ENCODE results near the gene MEDAG. TPM values are rescaled to one million over a fixed set of nuclear protein-coding genes. Genes with fewer than 3 reads are reported as not detected.
"Not testable (repeated sequence)": the region's sequence is repeated elsewhere in the genome, so short reads cannot be mapped to it uniquely, and the experiment has no call there.

Gene MEDAG
- total RNA-seq, 1 donor from 2014 or later, result 6.6 TPM

DNA sequence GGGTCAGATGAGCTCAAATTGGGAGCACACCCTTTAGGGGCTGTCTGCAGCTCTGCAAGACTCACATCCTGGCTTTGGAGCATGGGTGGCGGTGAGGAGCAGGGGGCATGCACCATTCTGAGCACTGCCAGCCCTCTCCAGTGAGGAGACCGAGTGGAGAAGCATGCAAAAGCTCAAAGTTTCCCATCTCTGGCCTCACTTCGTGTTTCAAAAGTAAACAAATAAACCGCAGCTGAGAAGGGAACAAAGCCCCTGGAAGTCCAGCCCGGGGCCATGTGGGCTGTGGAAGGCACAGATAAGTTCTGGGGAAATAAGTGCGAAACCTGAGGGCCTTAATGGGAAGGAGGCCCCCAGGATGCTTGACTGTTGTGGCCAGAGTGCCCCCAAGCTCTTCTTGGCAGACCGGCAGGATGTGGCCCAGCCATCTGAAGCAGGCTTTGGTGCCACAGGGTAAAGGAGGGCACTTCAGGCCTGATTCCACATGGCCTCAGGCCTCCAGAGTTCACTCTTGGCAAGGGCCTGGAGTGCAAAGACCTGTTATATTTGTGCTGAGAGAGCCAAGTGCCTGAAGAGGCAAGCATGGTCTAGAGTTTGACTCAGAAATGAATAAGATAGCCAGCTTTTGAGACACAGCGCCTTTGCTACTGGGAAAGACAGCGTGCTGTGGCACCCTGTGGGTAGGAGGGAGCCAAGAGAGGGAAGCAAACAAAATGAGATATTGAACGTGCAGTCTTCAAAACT, 1.2 kb downstream of the MEDAG start:
- no peak for DNase-seq (ENCODE audit: low spot score)

DNA sequence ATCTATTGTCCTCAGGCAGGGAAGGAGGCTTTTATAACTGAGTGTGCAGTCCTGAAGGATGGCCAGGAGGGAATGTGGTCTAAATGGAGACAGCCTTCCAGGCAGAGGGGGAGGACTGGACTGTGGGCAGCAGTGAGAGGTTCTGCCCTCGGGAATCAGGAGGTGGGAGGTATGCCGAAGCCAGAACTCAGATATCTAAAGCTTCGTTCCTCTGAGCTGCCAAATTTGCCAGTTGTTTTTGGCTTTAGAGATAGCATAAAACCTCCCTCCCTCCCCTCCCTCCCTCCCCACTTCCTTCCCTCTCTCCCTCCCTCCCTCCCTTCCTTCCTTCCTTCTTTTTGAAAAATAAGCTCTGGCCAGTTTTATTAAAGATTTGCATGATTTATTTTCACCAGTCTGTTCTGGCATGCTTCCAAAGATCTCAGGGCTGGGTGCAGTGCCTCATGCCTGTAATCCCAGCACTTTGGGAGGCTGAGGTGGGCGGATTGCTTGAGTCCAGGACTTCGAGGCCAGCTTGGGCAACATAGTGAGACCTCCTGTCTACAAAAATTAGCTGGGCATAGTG, 2.4 kb downstream of the MEDAG start:
- no peak for DNase-seq (ENCODE audit: low spot score)

DNA sequence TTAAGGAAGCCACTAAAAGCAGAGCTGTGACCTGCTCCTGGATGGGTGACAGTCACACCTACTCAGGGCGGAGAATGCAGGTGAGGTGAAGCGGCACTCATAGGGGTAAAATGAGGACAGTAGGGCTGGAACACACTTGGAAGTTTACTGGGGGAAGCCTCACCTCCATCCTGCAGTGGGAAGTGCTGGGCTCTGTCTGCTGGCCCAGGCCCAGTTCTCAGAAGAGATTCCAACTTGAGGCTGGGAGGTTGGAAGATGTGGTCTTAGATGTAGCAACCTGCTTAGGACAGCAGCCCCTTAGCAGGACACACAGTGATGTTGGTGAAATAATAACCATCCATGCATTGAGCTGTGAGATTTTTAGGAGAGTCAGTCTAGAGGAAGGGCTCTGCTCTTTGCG, 4.6 kb downstream of the MEDAG start:
- DNase-seq (ENCODE audit: low spot score), result no peak

DNA sequence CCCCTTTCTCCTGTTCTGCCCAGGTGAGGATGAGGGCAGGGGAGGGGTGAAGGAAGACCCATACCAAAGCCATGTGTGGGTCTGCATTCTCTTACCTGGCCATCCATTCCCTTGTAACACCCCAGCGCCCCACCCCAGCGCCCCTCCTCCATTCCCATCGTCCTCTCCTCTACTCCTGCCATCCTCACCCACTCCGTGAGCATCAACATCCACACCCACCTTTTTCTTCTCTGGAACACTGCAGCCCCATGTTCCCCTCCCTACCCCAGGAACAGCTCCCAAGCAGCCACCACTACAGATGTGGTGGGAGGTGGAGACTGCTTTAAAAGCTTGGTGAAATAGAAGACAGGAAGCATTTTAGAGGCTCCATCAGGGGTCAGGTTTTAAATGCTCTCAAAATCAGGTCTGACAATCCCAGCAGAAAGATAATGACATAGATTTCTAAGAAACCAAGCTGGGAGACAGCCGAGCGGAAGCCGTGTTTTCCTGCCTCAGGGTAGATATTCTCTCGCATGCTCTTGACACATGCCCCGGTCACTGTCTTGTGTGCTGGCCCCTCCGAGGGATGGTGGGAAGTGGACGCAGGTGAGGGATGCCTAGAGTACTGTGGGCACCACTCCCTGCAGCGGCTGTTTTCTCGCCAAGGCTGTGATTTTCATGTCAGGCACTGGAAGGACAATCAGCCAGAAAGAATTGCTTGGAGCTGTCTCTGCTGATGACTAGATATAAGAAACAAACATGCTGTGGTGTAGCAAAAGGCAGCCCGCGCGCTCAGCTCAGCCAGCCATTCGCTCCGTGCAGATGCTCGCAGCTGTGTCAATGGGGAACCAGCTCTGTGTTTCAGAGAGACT, 9.8 kb downstream of the MEDAG start:
- no peak for DNase-seq (ENCODE audit: low spot score)

DNA sequence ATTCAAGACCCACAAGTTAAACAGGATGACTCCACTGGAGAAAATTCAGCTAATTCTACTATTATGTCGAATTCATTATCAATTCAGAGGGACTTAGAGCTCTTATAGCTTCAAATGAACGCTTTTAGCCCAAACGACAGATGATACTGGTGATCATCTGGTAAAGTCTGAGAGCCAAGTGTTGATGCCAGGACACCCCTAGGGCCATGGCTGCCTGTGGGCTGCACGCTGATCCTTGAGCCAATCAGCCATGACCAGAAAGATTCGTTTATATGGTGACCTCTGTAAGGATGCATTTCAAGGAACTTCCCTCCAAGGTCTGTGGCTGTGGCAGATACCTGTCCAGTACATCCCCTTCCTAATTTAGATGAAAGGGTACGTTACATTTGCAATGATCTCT, 10.9 kb downstream of the MEDAG start:
- no peak for DNase-seq (ENCODE audit: low spot score)

DNA sequence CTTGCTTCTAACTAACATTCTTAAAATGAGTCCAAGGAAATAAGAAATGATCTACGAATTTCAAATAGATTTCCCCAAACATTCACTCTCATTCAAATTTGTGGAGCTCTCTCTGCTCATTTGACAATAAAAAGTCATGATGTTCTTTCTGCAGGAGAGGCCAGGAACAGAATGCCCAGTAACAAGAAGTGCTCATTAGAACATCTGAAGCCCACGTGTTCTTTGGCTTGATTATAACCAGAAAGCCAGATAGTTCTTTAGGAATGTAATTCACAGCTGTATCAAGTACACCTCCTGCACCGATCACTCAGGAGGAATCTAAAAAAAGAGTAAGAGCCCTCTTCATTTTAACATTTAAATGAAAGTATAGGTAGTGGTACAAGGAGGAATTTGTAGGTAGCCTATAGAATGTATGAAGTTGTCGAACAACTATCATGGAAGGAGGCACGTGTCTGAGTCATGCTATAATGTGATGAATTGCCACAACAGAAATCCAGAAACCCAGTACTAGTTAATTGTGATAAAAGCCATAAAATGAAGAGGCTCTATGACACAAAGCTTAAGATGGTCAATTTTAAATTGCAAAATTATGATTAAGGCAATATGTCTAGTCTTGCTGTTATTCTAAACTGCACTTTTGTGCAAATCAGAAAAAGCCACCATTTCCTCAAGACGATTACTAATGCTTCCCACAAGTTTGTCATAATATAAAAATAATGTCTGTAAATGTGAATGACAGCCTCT, 12.8 kb downstream of the MEDAG start:
- DNase-seq (ENCODE audit: low spot score), result no peak

DNA sequence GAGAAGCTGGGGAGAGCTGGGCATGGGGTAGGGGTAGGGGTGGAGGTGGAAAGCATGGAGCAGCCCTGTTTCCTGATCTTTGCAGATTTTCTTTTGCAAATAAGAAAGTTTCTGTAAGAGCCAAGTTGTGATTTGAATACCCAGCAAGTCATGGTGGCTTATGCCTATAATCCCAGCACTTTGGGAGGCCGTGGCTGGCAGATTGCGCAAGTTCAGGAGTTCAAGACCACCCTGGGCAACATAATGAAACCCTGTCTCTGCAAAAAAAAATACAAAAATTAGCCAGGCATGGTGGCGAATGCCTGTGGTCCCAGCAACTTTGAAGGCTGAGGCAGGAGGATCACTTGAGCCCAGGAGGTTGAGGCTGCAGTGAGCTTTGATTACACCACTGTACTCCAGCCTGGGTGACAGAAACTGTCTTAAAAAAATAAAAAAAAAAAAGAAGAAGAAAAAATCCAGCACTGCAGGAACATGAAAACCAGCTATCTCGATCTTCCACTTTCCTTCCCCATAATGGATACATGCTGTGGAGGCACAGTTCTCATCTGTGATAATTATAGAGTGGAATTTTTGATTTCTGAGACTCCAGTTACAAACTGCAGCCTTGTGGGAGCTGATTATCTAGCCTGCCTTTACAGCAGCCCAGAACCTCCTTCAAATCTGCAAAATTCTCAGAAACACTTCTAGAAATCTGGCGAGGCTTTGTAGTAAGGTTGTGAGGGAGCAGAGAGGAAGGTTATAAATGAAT, 14.3 kb downstream of the MEDAG start:
- no peak for DNase-seq (ENCODE audit: low spot score)

DNA sequence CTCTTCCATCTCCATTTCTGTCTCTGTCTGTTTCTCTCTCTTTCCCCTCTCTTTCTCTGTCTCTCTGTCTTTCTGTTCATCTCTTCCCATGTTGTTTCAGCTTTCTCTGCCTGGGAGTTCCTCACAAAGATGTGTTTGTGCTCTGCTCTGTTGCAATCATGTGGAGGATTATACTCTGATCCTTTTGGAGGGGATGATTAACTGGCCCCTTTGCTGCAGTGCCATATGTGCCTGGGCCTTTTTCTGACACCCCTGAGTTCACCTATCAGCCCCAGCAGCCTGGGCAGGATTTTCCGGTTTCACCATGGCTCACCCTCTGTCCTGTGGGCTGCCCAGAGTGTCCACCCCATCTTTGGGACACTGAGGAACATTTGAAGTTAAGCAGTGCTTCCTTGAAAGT, 17.3 kb downstream of the MEDAG start:
- no peak for DNase-seq (ENCODE audit: low spot score)

DNA sequence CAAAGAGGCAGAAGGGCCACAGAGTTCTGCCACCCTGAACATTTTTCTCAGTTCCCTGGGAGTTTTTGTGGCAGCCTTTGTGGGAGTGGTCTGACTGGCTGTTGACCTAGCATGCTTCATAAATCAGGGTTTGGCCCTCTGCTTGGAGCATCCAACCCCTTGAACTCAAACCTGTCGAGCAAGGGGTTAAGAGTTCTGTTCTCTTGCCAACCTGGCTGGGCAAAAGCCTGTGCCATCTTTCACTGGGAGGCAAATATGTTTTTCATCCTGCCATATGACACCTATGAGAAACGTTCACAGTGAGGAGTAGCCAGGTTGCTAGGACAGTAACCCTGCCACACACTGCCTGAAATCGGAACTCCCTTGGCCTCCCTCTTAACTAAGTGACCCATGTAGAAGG, 18.6 kb downstream of the MEDAG start:
- DNase-seq (ENCODE audit: low spot score), result no peak

DNA sequence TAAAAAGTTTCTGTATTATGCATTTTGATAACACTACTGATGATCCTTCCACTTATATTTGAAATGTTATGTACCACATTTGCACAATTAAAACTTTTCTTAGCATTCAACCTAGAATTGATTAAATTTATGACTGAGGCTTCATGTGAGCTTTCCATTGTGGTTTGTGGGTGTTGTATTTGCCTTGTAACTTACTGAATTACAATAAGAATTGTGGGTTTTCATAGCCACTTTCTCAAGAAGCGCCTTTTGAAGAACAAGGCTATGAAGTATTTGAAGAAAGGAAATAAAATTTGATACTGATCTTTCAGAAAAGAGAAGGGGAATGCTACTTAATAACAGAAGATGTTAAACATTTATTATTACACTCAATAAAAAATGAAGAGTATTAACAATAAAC, 19.4 kb downstream of the MEDAG start:
- DNase-seq (ENCODE audit: low spot score), result no peak

DNA sequence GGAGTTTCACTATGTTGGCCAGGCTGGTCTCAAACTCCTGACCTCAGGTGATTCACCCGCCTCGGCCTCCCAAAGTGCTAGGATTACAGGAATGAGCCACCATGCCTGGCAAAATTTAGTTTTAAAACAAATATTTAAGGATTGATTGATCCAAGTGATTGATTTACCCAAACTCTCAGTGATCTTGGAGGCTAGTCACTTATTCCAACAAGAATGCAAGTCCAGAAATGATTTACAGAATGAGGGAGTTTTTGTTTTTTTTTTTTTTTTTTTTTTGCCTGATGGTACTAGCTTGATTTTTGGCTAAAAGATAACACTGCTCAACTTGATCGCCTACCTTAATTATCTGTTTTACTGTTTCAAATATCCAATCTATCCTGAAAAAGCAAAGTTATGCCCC, 20.7 kb downstream of the MEDAG start:
- DNase-seq (ENCODE audit: low spot score), result no peak

DNA sequence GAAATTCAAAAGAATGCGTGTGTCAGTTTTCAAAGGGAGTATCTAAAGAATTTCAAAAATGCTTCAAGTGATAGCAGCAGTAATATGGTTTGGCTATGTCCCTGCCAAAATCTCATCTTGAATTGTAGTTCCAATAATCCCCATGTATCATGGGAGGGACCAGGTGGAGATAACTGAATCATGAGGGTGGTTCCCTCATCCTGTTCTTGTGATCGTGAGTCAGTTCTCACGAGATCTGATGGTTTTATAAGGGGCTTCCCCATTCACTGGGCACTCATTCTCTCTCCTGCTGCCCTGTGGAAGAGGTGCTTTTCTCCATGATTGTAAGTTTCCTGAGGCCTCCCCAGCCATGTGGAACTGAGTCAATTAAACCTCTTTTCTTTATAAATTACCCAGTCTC, 21.1 kb downstream of the MEDAG start:
- DNase-seq (ENCODE audit: low spot score), result not testable (repeated sequence)

DNA sequence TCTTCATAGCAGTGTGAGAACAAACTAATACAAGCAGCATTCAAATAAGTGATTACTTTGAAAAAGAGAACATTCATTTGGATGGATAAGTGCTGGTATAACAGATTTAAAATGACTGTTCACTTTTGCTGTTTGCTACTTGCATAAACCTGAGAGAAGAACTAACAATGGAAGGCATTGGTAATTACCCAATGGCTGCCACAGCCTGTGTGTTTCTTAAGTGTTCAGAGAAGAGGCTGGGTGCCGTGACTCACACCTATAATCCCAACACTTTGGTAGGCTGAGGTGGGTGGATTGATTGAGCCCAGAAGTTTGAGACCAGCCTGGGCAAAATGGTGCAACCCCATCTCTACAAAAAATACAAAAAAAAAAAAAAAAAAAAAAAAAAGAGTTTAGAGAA, 21.5 kb downstream of the MEDAG start:
- no peak for DNase-seq (ENCODE audit: low spot score)

DNA sequence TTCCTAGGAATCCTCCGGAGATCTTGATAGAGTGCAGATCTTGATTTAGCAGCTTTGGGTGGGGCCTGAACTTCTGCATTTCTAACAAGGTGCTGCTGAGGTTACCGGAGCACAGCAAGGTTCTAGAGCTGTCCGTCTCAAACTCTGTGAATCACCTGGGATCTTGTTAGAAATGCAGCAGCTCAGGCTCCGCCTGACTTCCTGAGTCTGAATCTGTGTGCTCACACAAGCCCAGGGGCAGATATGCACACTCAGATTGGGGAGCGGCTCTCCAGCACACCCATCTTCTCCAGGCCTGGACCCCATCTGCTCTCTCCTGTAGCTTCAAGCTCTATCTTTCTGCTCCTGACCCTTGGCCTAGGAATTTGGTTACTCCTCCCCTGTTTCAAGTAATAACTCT, 22.9 kb downstream of the MEDAG start:
- no peak for DNase-seq (ENCODE audit: low spot score)

DNA sequence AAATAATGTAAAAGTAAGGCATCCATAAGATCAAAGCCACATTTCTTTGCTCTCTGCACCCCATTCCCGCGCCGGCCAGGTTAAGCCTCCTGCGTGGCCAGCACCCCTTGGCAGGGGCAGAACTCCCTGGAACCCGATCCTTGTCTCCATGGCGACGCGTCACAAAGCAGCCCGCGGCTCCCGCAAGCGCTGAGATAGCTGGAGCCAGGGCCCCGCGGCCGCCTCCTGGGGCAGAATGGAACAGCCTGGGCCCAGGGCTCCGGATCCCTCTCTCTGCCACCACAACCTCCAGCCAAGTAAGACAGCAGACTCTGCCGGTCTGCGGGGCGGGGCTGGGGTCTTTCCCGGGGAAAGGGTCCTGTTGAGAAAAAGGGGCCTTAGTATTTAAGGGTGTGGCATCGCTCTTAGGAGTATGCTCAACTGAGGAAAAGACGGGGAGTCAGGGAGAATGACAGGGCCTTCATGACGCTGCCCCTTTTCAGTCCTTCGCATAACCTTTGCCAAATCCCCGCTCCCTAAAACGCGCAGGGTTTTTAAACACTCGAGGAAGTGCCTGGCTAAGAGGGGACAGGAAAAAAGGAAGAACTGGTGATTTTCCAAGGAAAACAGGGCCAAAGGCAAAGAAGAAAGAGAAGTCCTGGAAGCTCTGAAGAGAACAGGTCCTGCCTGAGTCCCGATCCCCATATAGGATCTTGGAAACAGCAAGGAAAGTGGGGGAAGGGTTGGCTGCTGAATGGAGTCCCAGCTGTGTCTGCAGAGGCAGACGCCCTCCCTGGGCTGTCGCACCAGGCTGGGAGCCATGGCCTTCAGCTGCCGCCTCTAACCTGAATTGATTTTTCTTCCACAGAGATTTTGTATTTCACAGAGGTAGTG, 26.6 kb downstream of the MEDAG start, which contains the start of gene TEX26:
TEX26 (plus strand) TSS at position 176 of the 873 bp plus-strand sequence; CDS start at position 236, 60 bp downstream.
- no peak for DNase-seq (ENCODE audit: low spot score)

DNA sequence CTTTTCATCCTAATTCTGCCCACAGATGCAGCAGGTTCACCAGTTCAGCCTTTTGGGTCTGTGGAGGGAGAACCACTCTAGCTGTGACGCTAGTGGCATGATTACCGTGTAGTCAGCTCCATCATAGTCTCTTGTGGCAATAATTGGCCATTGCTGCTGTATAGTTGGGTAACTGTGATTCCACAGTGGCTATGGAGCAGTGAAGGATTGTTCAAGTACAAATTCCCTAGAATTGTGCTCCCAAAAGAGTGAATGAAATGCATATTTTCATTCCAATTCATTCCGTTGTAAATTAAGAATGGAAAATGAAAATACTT, 27.2 kb downstream of the MEDAG start:
- no peak for DNase-seq (ENCODE audit: low spot score)

DNA sequence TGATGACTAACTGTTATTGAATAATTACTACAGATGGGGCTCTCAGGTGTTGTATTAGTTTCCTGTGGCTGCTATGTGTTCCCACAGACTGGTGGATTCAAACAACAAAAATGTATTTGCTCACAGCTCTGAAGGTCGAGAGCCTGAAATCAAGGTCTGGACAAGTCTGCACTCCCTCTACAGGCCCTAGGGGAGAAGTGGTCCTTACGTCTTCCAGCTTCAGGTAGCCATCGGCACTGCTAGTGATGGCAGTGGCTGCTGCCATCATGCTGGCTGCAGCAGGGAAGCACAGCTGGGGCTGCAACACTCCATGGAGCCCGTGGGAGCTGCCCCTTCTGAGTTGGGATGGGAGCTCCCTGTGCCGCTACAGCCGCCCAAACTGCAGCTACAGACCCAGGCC, 28.3 kb downstream of the MEDAG start:
- no peak for DNase-seq (ENCODE audit: low spot score)

DNA sequence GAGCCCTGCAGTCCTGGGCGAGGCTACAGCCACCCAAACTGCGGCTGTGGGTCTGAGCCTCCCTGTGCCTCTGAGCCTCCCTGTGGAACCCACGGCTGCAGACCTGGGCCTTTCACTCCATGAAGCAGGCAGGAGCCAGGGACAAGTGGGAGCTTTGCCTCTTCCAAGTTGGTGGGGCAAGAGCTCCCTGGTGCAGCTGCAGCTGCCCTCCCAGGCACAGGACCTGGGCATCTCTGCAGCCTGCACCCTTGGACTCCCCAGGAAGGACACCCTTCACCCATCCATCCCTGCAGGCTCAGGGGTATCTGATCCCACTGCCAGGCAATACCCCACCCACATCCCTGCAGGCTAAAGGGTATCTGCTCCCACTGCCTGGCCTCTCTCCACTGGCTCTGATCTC, 28.7 kb downstream of the MEDAG start:
- DNase-seq (ENCODE audit: low spot score), result no peak

DNA sequence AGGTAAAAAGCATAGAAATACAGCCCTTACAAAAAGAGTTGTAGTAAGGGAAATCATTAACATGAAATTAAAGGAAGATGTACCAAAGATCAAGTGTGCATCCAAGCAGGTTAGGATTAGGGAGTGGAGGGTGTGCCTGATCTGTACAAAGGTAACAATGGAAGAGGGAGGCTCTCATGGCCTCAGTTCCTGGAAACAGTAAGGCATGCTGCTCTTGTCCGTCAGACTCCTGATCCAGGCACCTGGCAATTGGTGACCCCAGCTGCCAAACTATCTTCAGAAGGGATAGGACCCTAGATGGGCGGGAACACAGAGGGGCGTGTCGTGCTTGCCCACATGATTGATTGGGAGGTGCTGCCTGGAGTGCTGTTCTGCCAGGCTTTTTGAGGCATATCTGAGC, 30.9 kb downstream of the MEDAG start:
- DNase-seq (ENCODE audit: low spot score), result no peak

DNA sequence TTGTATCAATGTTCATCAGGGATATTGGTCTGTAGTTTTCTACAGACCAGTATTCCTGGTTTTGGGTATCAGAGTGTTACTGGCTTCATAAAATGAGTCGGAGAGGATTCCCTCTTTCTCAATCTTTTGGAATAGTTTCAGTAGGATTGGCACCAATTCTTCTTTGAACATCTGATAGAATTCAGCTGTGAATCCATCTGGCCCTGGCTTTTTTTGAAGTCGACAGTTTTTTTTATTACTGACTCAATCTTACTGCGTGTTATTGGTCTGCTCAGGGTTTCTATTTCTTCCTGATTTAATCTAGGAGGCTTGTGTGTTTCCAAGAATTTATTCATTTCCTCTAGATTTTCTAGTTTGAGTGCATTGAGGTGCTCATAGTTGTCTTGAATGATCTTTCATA, 37.8 kb downstream of the MEDAG start:
- DNase-seq (ENCODE audit: low spot score), result no peak

Data from ureter (tissue), 1 donor.